H1 (cell line): ENCODE results near the gene PIGZ. TPM values are rescaled to one million over a fixed set of nuclear protein-coding genes. Genes with fewer than 3 reads are reported as not detected.

Experiments
- CTCF ChIA-PET: fragments of 300-600 bp; sonication (Branson Sonifier 250); formaldehyde crosslinking; loops from one replicate; lab custom pipeline; 2021; ENCODE audit not compliant: partially characterized antibody; lab: Charles Lee
- POLR2A ChIA-PET: fragments of 300-600 bp; sonication (Branson Sonifier 250); formaldehyde crosslinking; loops from one replicate; lab custom pipeline; 2021; ENCODE audit warnings: inconsistent platforms; ENCODE audit not compliant: partially characterized antibody; lab: Charles Lee
- DNase-seq, 2 experiments: peaks; one replicate each; pipeline versions ENCODE4 v3.0.0 to v3.0.0-alpha.2; 2010 to 2022; ENCODE audit warnings: low spot score in 2 of 2, low read depth in 1 of 2, mixed read lengths in 1 of 2
- FAIRE-seq: peaks from 2 replicates; lab custom pipeline; 2011; peaks lifted over from hg19 to GRCh38; lab: Jason Lieb, UNC
- H2AFZ ChIP-seq: 2 replicates; pipeline ENCODE4 v1.8.1; 2012; ENCODE audit warnings: low read length, inconsistent platforms
- H2AK5ac ChIP-seq: 2 replicates; pipeline ENCODE4 v1.6.1; 2013; ENCODE audit warnings: low read depth, low read length
- H2BK120ac ChIP-seq: replicated peaks from 2 replicates; pipeline ENCODE3; 2013; ENCODE audit warnings: low read depth, low read length, inconsistent platforms
- H2BK12ac ChIP-seq: 2 replicates; pipeline ENCODE4 v1.6.1; 2013; ENCODE audit warnings: low read depth, low read length
- H2BK15ac ChIP-seq: 2 replicates; pipeline ENCODE4 v1.6.1; 2013; ENCODE audit warnings: low read length
- H2BK20ac ChIP-seq: 2 replicates; pipeline ENCODE4 v1.6.1; 2013; ENCODE audit warnings: low read length
- H2BK5ac ChIP-seq: 2 replicates; pipeline ENCODE4 v1.6.1; 2013; ENCODE audit warnings: low read depth, low read length
- H3K14ac ChIP-seq: 2 replicates; pipeline ENCODE4 v1.6.1; 2013; ENCODE audit warnings: inconsistent platforms; ENCODE audit not compliant: insufficient read length
- H3K18ac ChIP-seq: 2 replicates; pipeline ENCODE4 v1.6.1; 2013; ENCODE audit warnings: low read length; ENCODE audit errors: extremely low read depth
- H3K23ac ChIP-seq: 2 replicates; pipeline ENCODE4 v1.6.1; 2013; ENCODE audit warnings: inconsistent platforms; ENCODE audit not compliant: insufficient read length
- H3K23me2 ChIP-seq: 2 replicates; pipeline ENCODE4 v1.6.1; 2013; ENCODE audit warnings: low read depth, low read length
- H3K27ac ChIP-seq: 2 replicates; pipeline ENCODE4 v1.6.1; 2011; ENCODE audit warnings: low read depth, low read length, inconsistent platforms
- H3K27me3 ChIP-seq, 4 experiments: replicated peaks in 1 of 4; 1 replicate in 1 of 4; 2 replicates in 3 of 4; pipeline versions ENCODE4 v1.6.1 to v1.8.1; 2011 to 2013; ENCODE audit warnings: low read length in 3 of 4, mild to moderate bottlenecking in 3 of 4, inconsistent platforms in 2 of 4, mixed read lengths in 2 of 4, moderate library complexity in 1 of 4; ENCODE audit not compliant: control insufficient read depth in 3 of 4, insufficient read depth in 3 of 4; ENCODE audit errors: extremely low read depth in 1 of 4
- H3K36me3 ChIP-seq, 4 experiments: 2 replicates each; pipeline versions ENCODE4 v1.6.1 to v1.8.1; 2011 to 2013; ENCODE audit warnings: mild to moderate bottlenecking in 4 of 4, low read length in 3 of 4, moderate library complexity in 2 of 4, control low read depth in 1 of 4, inconsistent platforms in 1 of 4; ENCODE audit not compliant: insufficient read depth in 4 of 4, control insufficient read depth in 2 of 4
- H3K4ac ChIP-seq: replicated peaks from 2 replicates; pipeline ENCODE3; 2013; ENCODE audit warnings: low read length, low read depth, mixed read lengths, inconsistent platforms; ENCODE audit not compliant: insufficient read length
- H3K4me1 ChIP-seq, 4 experiments: replicated peaks in 1 of 4; 1 replicate in 1 of 4; 2 replicates in 3 of 4; pipeline versions ENCODE4 v1.6.1 to v1.8.1; 2011 to 2013; ENCODE audit warnings: low read length in 3 of 4, inconsistent platforms in 2 of 4, mixed read lengths in 1 of 4; ENCODE audit not compliant: insufficient read depth in 4 of 4, control insufficient read depth in 3 of 4
- H3K4me2 ChIP-seq, 2 experiments: 2 replicates each; pipeline versions ENCODE4 v1.6.1 to v1.8.1; 2011 to 2013; ENCODE audit warnings: low read depth in 2 of 2, low read length in 2 of 2, control low read depth in 1 of 2, inconsistent platforms in 1 of 2, mild to moderate bottlenecking in 1 of 2; ENCODE audit not compliant: insufficient read depth in 1 of 2
- H3K4me3 ChIP-seq, 4 experiments: fragments of 200-600, 300-600 bp in 1 of 4; sonication (generic), shearing (Covaris generic), sonication (Bioruptor Twin) in 1 of 4; 2 replicates each; pipeline versions ENCODE4 v1.5.1 to v1.8.1; 2011 to 2016; ENCODE audit warnings: low read length in 4 of 4, low read depth in 3 of 4, control low read depth in 2 of 4, inconsistent platforms in 2 of 4, mild to moderate bottlenecking in 2 of 4, mixed read lengths in 1 of 4, moderate library complexity in 1 of 4; ENCODE audit not compliant: insufficient read depth in 2 of 4; ENCODE audit errors: extremely low read depth in 1 of 4
- H3K56ac ChIP-seq: replicated peaks from 2 replicates; pipeline ENCODE3; 2013; ENCODE audit warnings: low read depth, mild to moderate bottlenecking, mixed read lengths, low read length, inconsistent platforms; ENCODE audit not compliant: insufficient read length
- H3K79me1 ChIP-seq: 2 replicates; pipeline ENCODE4 v1.6.1; 2013; ENCODE audit warnings: low read depth, low read length, control low read depth
- H3K79me2 ChIP-seq, 2 experiments: 2 replicates each; pipeline versions ENCODE4 v1.6.1 to v1.8.1; 2012 to 2013; ENCODE audit warnings: low read length in 2 of 2, mild to moderate bottlenecking in 2 of 2, inconsistent platforms in 1 of 2; ENCODE audit not compliant: insufficient read depth in 2 of 2, control insufficient read depth in 1 of 2
- H3K9ac ChIP-seq, 4 experiments: replicated peaks in 1 of 4; 1 replicate in 1 of 4; 2 replicates in 3 of 4; pipeline versions ENCODE4 v1.6.1 to v1.8.1; 2011 to 2013; ENCODE audit warnings: low read depth in 3 of 4, low read length in 3 of 4, control low read depth in 2 of 4, mild to moderate bottlenecking in 2 of 4, moderate library complexity in 2 of 4, inconsistent platforms in 1 of 4; ENCODE audit errors: extremely low read depth in 1 of 4
- H3K9me3 ChIP-seq, 2 experiments: 2 replicates each; pipeline versions ENCODE4 v1.6.1 to v1.8.1; 2012 to 2013; ENCODE audit warnings: mild to moderate bottlenecking in 2 of 2, moderate library complexity in 2 of 2, control low read depth in 1 of 2, inconsistent platforms in 1 of 2, low read depth in 1 of 2, low read length in 1 of 2, mixed read lengths in 1 of 2; ENCODE audit not compliant: insufficient read depth in 2 of 2
- H4K20me1 ChIP-seq, 2 experiments: replicated peaks in 1 of 2; 2 replicates each; pipeline versions ENCODE3 to v1.8.1; 2011 to 2013; ENCODE audit warnings: inconsistent platforms in 2 of 2, low read length in 2 of 2, mild to moderate bottlenecking in 1 of 2; ENCODE audit not compliant: insufficient read depth in 2 of 2, control insufficient read depth in 1 of 2
- H4K5ac ChIP-seq: 2 replicates; pipeline ENCODE4 v1.6.1; 2013; ENCODE audit warnings: low read length, low read depth, mixed read lengths, inconsistent platforms; ENCODE audit not compliant: insufficient read length
- H4K8ac ChIP-seq: 2 replicates; pipeline ENCODE4 v1.8.0; 2013; ENCODE audit warnings: mild to moderate bottlenecking, moderate library complexity, low read length, inconsistent platforms; ENCODE audit not compliant: insufficient read depth; ENCODE audit errors: extremely low read depth
- H4K91ac ChIP-seq: replicated peaks from 2 replicates; pipeline ENCODE3; 2013; ENCODE audit warnings: low read length, mixed read lengths, inconsistent platforms; ENCODE audit not compliant: insufficient read length
- CBX8 ChIP-seq: fragments of 300-800, 300-1000 bp; sonication (generic); IDR thresholded peaks from 2 replicates; pipeline ENCODE4 v1.7.1; 2016; ENCODE audit warnings: low read depth, low read length, borderline replicate concordance
- SP4 ChIP-seq: IDR thresholded peaks from 2 replicates; pipeline ENCODE4 v1.6.1; 2012; ENCODE audit warnings: low read length, inconsistent platforms
- TBP ChIP-seq: IDR thresholded peaks from 2 replicates; pipeline ENCODE4 v1.6.1; 2011; ENCODE audit warnings: low read depth, low read length, improper control_type of control experiment
- WGBS, 2 experiments: shearing (Covaris generic) in 1 of 2; methylation state at CpG; one replicate each; pipeline versions ENCODE4 v1.1.6 to v1.1.7; 2013 to 2015; ENCODE audit warnings: low lambda C conversion rate in 2 of 2, mixed read lengths in 2 of 2, inconsistent platforms in 1 of 2, low coverage in 1 of 2, missing lambda C conversion rate in 1 of 2; ENCODE audit not compliant: insufficient replicate concordance in 2 of 2, insufficient coverage in 1 of 2, insufficient read length in 1 of 2; ENCODE audit errors: extremely low coverage in 1 of 2, missing lambda C conversion rate in 1 of 2; 5-methylcytosine and 5-hydroxymethylcytosine counted together
- polyA plus RNA-seq, 7 experiments: library from polyadenylated mRNA; depleted of rRNA in 3 of 7; stranded (reverse) in 5 of 7; unstranded in 2 of 7; fragments of >200 nt in 5 of 7; fragments of 200-250 nt in 2 of 7; gene quantifications; 1 replicate in 5 of 7; 2 replicates in 1 of 7; 4 replicates in 1 of 7; pipeline versions ENCODE4 v1.2.1 to v1.2.3, GENCODE V29; 2011 to 2013; ENCODE audit warnings: missing spikeins in 2 of 7, mixed read lengths in 2 of 7
- total RNA-seq: library from RNA; stranded (reverse); fragmentation: NEBNext Ultra II Directional; extraction: Animal tissue kit (Norgen Biotek cat#: 25700); gene quantifications from 2 replicates; pipeline ENCODE4 v1.2.1, GENCODE V29; 2021

PIGZ gene
- total and polyA plus RNA-seq, 2 of the 8 experiments (the other 6 are each of a cell fraction or from before 2014, with no cell fraction given): 0.32 TPM; not detected in 1

DNA sequence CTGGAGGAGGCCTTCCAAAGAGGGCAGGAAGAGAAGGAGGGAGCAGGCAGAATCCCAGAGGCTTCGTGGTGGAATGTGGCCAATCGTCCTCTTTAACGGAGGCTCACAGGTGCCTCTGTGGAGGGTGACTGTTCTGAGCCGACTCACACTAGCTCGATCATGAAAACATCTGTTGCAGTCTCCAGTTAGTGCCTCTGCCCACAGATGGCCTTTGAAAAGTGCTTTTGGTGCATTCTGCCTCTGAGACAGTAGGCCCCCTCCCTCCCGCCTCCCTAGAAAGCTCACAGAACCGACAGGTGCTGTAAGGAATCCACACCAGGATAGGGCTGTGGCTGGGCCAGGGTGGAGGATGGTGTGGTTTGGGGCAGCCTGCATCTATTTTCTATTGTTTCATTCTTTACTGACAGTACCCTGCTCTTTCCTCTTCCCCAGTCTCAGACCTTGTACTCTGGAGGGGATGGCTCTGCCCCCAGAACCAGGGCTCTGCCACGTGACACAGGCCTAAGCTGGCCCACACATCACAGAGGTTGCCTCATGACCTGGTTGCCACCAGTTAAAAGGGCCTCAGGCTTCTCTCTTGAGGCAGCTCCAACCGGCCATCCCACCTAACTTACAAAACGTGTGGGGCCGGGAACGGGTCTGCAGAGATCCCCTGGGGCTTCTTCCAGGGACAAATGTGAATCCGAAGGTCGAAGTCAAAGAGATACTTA, 27.2 kb upstream of the PIGZ start:
- Histone ChIP-seq H3K27me3 (no peaks in the 10 kb centered on the region), H2AK5ac (no peak overlapping the region), H3K4ac (no peak overlapping the region), H4K91ac (no peak overlapping the region), H3K79me1 (no peaks in the 10 kb centered on the region), H4K20me1 (peaks cover 0 to 4% of the 10 kb centered on the region in 2 experiments), H3K23ac (no peak overlapping the region), H2BK5ac (no peak overlapping the region), H2BK20ac (no peak overlapping the region), H2BK120ac (no peak overlapping the region), H3K23me2 (peaks cover 5% of the 10 kb centered on the region; the same call in 1 of the 2 replicates), H3K79me2 (no peaks in the 10 kb centered on the region), H3K18ac (no peak overlapping the region; the same call in 1 of the 2 replicates), H4K8ac (no peak overlapping the region), H3K4me2 (no peak overlapping the region), H3K9me3 (no peaks in the 10 kb centered on the region), H3K4me3 (no peak overlapping the region), H2BK12ac (no peak overlapping the region), H3K4me1 (peaks cover 0 to 6% (median 2%) of the 10 kb centered on the region in 4 experiments; a peak in 3 of 7 replicates), H3K27ac (no peak overlapping the region), H3K14ac (no peak overlapping the region), H3K9ac (no peak overlapping the region), H2AFZ (no peak overlapping the region), H3K36me3 (no peaks in the 10 kb centered on the region), H3K56ac (no peak overlapping the region), H4K5ac (no peak overlapping the region), H2BK15ac (no peak overlapping the region)
- DNase-seq: no peak
- no peak for TF ChIP-seq SP4
- no peak for TF ChIP-seq TBP
- no peak for TF ChIP-seq CBX8
- 86% methylated on average over 14 of the region's 14 CpGs; no CpG with 5 or more reads in 1 of the 2 experiments for WGBS, 2 experiments
- ChIA-PET POLR2A (no interaction called here), CTCF (interaction anchor here (1.2 to 1.4 kb wide), 5 partner anchors 8 to 30 kb away, joined by 3 to 6 read pairs (median 3); no protein-coding TSS in a partner anchor)
- no peak for FAIRE-seq
